Loucy (cell line): Measurements from ENCODE around the gene CENPP.
A peak's percentile ranks its signal among the peaks of the same experiment; 100 is the strongest.

ENCODE experiments used
- H2AFZ ChIP-seq: fragments of 200-600 bp; sonication (generic); 2 replicates; pipeline ENCODE4 v1.6.0; 2016; ENCODE audit warnings: antibody characterized with exemption, mild to moderate bottlenecking, low read length, moderate library complexity
- H3F3A ChIP-seq: fragments of 200-600 bp; 2 replicates; pipeline ENCODE4 v1.6.0; 2016; ENCODE audit warnings: antibody characterized with exemption, low read depth, mild to moderate bottlenecking
- H3K27me3 ChIP-seq: fragments of 200-600 bp; sonication (generic); 2 replicates; pipeline ENCODE4 v1.6.1; 2014; ENCODE audit warnings: low read length, mild to moderate bottlenecking; ENCODE audit not compliant: insufficient read depth, poor library complexity, severe bottlenecking
- H3K36me3 ChIP-seq: fragments of 200-600 bp; sonication (generic); 2 replicates; pipeline ENCODE4 v1.6.1; 2016; ENCODE audit warnings: low read length; ENCODE audit not compliant: insufficient read depth
- H3K4me1 ChIP-seq: fragments of 200-600 bp; sonication (generic); 2 replicates; pipeline ENCODE4 v1.5.1; 2014; ENCODE audit warnings: low read length, mild to moderate bottlenecking; ENCODE audit not compliant: insufficient read depth, poor library complexity, severe bottlenecking
- H3K4me2 ChIP-seq: fragments of 200-600 bp; sonication (generic); 2 replicates; pipeline ENCODE4 v1.6.0; 2014; ENCODE audit warnings: antibody characterized with exemption, low read length, low read depth, mild to moderate bottlenecking; ENCODE audit not compliant: poor library complexity, severe bottlenecking
- H3K4me3 ChIP-seq: fragments of 200-600 bp; sonication (generic); 2 replicates; pipeline ENCODE4 v1.5.1; 2014; ENCODE audit warnings: low read length, mild to moderate bottlenecking, mixed read lengths; ENCODE audit not compliant: poor library complexity, severe bottlenecking
- H3K79me2 ChIP-seq: fragments of 200-600 bp; sonication (generic); 2 replicates; pipeline ENCODE4 v1.6.1; 2014; ENCODE audit warnings: low read length; ENCODE audit not compliant: insufficient read depth
- H3K9ac ChIP-seq: fragments of 200-600 bp; sonication (generic); 2 replicates; pipeline ENCODE4 v1.6.0; 2014; ENCODE audit warnings: mild to moderate bottlenecking, low read depth, low read length, moderate library complexity; ENCODE audit not compliant: poor library complexity, severe bottlenecking
- H3K9me2 ChIP-seq: fragments of 200-600 bp; sonication (generic); replicated peaks from 2 replicates; pipeline ENCODE4 v1.6.1; 2016; ENCODE audit warnings: low read depth, low read length, mixed read lengths
- H3K9me3 ChIP-seq: fragments of 200-600 bp; sonication (generic); 2 replicates; pipeline ENCODE4 v1.6.1; 2014; ENCODE audit warnings: mild to moderate bottlenecking, antibody characterized with exemption, low read length, low read depth; ENCODE audit not compliant: insufficient read depth
- H4K20me1 ChIP-seq: fragments of 200-600 bp; sonication (generic); 2 replicates; pipeline ENCODE4 v1.6.0; 2014; ENCODE audit warnings: antibody characterized with exemption, low read length, mild to moderate bottlenecking; ENCODE audit not compliant: insufficient read depth, poor library complexity, severe bottlenecking
- CTCF ChIP-seq: fragments of 200-600 bp; sonication (generic); conservative IDR thresholded peaks from 2 replicates; pipeline ENCODE4 v1.5.1; 2014; ENCODE audit warnings: mild to moderate bottlenecking, antibody characterized with exemption, low read length
- EZH2phosphoT487 ChIP-seq: fragments of 200-600 bp; IDR thresholded peaks from 2 replicates; pipeline ENCODE4 v1.6.1; 2018; ENCODE audit warnings: antibody characterized with exemption, mild to moderate bottlenecking, moderate library complexity, borderline replicate concordance

Gene CENPP

GRCh38 chr9:92632641-92633040, 306.9 kb downstream of the CENPP start:
- Histone ChIP-seq H4K20me1 (no peaks in the 10 kb centered on the region), H3F3A (no peaks in the 10 kb centered on the region), H3K9ac (no peak overlapping the region), H3K36me3 (peaks cover 58% of the 10 kb centered on the region; the same call in 1 of the 2 replicates), H3K4me3 (no peak overlapping the region), H3K4me1 (no peaks in the 10 kb centered on the region), H3K79me2 (no peaks in the 10 kb centered on the region), H3K4me2 (no peak overlapping the region), H3K27me3 (no peaks in the 10 kb centered on the region), H3K9me3 (no peaks in the 10 kb centered on the region), H2AFZ (no peak overlapping the region), H3K9me2 (no peaks in the 10 kb centered on the region)
- TF ChIP-seq EZH2phosphoT487 (no peak), CTCF (no peak)

GRCh38 chr9:92633614-92634278, 308.0 kb downstream of the CENPP start:
- Histone ChIP-seq H3K4me3 (no peak overlapping the region), H3K9ac (no peak overlapping the region), H3K9me3 (no peaks in the 10 kb centered on the region), H3K4me2 (no peak overlapping the region), H3F3A (no peaks in the 10 kb centered on the region), H3K27me3 (no peaks in the 10 kb centered on the region), H3K36me3 (peaks cover 69% of the 10 kb centered on the region; the same call in 1 of the 2 replicates), H3K9me2 (no peaks in the 10 kb centered on the region), H3K79me2 (no peaks in the 10 kb centered on the region), H3K4me1 (no peaks in the 10 kb centered on the region), H4K20me1 (no peaks in the 10 kb centered on the region), H2AFZ (no peak overlapping the region)
- no peak for TF ChIP-seq EZH2phosphoT487
- no peak for TF ChIP-seq CTCF

DNA sequence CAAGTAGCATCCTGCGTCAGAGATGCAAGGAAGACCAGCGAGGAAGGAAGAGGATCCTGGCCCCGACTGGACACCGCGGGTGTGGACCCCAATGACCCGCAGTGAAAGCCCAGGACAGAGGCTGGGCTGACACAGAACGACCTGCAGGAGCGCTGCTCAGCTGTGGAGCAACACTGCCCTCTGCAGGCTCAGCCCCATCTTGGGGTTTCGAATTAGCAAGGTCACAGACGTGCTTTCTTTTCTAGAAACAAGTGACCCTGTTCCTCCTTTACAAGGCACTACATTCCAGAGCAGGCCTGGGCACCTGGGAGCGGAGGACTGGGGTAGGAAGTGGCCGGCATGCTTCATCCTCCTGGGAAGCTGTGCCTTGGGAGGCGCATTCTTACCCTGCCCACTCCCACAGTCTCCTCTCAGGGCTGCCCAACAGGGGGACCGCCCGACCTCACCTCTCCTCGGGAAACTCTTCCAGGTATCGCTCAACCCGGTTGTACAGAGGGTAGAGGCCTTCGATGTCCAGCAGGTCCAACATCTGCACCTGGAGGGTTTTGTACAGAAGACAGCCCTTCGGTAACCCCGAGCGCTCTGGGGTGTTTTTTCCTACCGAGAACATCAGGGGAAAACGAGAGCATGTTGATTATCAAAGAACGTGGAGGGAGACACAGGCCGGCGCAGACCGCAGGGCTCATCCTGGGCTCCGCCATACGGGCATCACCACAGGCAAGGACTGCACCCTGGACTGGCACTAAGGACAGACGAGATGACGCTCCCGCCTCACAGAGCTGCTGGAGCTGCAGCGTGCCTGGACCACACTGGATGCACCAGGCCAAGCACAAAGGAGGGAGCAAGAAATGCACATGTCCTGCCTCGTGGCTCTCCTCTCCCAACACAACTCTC, 309.2 kb downstream of the CENPP start:
- no peaks in the 10 kb centered on the region for H3K27me3 ChIP-seq
- no peak overlapping the region for H3K4me2 ChIP-seq
- peak; percentile 89 for TF ChIP-seq CTCF
- TF ChIP-seq EZH2phosphoT487, result no peak
- H2AFZ ChIP-seq, result no peak overlapping the region
- no peaks in the 10 kb centered on the region for H3K79me2 ChIP-seq
- H3K4me1 ChIP-seq, result no peaks in the 10 kb centered on the region
- H3F3A ChIP-seq, result no peaks in the 10 kb centered on the region
- peaks cover 75% of the 10 kb centered on the region; the same call in 1 of the 2 replicates for H3K36me3 ChIP-seq
- H3K9ac ChIP-seq, result no peak overlapping the region
- no peaks in the 10 kb centered on the region for H4K20me1 ChIP-seq
- no peak overlapping the region for H3K4me3 ChIP-seq
- no peaks in the 10 kb centered on the region for H3K9me2 ChIP-seq
- H3K9me3 ChIP-seq, result no peaks in the 10 kb centered on the region
